Endothelial cell of umbilical vein (primary cell): Measurements from ENCODE around the gene CBL. TPM values are rescaled to one million over a fixed set of nuclear protein-coding genes. Genes with fewer than 3 reads are reported as not detected.

Experiments used
- BruUV-seq: library from RNA; stranded (reverse); fragments of 400-500 nt; replicated peaks from 2 replicates; lab custom pipeline; 2021; lab: Mats Ljungman, UMichigan
- CTCF ChIA-PET: fragments of 300-600, 350-600 bp; sonication (Branson Sonifier 250); formaldehyde crosslinking; loops from one replicate; lab custom pipeline; 2021; ENCODE audit warnings: antibody characterized with exemption, inconsistent platforms; lab: Charles Lee
- POLR2A ChIA-PET: fragments of 300-600, 350-600 bp; sonication (Branson Sonifier 250); formaldehyde crosslinking; loops from one replicate; lab custom pipeline; 2021; ENCODE audit warnings: antibody characterized with exemption, inconsistent platforms; lab: Charles Lee
- DNase-seq: peaks from one replicate; pipeline ENCODE4 v3.0.0-alpha.2; 2011; ENCODE audit warnings: low read depth, low spot score
- FAIRE-seq: peaks from 2 replicates; lab custom pipeline; 2011; peaks lifted over from hg19 to GRCh38; lab: Jason Lieb, UNC
- H2AFZ ChIP-seq: 2 replicates; pipeline ENCODE4 v1.6.0; 2012; ENCODE audit warnings: low read depth, low read length, control low read depth, inconsistent platforms
- H3K27ac ChIP-seq: 2 replicates; pipeline ENCODE4 v1.5.1; 2011; ENCODE audit warnings: low read depth, mild to moderate bottlenecking, control low read depth, low read length, moderate library complexity; ENCODE audit not compliant: insufficient read depth
- H3K27me3 ChIP-seq, 2 experiments: 2 replicates each; pipeline versions ENCODE4 v1.6.0 to v1.6.1; 2011; ENCODE audit warnings: low read length in 2 of 2, mixed read lengths in 1 of 2; ENCODE audit not compliant: control insufficient read depth in 2 of 2, insufficient read depth in 2 of 2
- H3K36me3 ChIP-seq, 2 experiments: 2 replicates in 1 of 2; 3 replicates in 1 of 2; pipeline ENCODE4 v1.5.1; 2011; ENCODE audit warnings: low read length in 2 of 2, mild to moderate bottlenecking in 1 of 2, moderate library complexity in 1 of 2; ENCODE audit not compliant: control insufficient read depth in 2 of 2, insufficient read depth in 2 of 2; ENCODE audit errors: extremely low read depth in 1 of 2
- H3K4me1 ChIP-seq: 3 replicates; pipeline ENCODE4 v1.5.1; 2011; ENCODE audit warnings: mild to moderate bottlenecking, low read length; ENCODE audit not compliant: control insufficient read depth, insufficient read depth; ENCODE audit errors: extremely low read depth
- H3K4me2 ChIP-seq: 2 replicates; pipeline ENCODE4 v1.6.1; 2011; ENCODE audit warnings: low read length, control low read depth, mixed read lengths; ENCODE audit not compliant: insufficient read depth
- H3K4me3 ChIP-seq, 3 experiments: fragments of 200-600 bp in 1 of 3; sonication (generic), shearing (Covaris generic) in 1 of 3; replicated peaks in 1 of 3; 2 replicates each; pipeline ENCODE4 v1.5.1; 2011 to 2016; ENCODE audit warnings: control low read depth in 3 of 3, low read length in 3 of 3, mild to moderate bottlenecking in 2 of 3, inconsistent platforms in 1 of 3, low read depth in 1 of 3, moderate library complexity in 1 of 3; ENCODE audit not compliant: insufficient read depth in 1 of 3
- H3K79me2 ChIP-seq: 2 replicates; pipeline ENCODE4 v1.6.0; 2012; ENCODE audit warnings: low read length, inconsistent platforms; ENCODE audit not compliant: control insufficient read depth, insufficient read depth
- H3K9ac ChIP-seq: replicated peaks from 2 replicates; pipeline ENCODE3; 2011; ENCODE audit warnings: low read length, control low read depth; ENCODE audit not compliant: insufficient read depth; ENCODE audit errors: extremely low read depth
- H3K9me1 ChIP-seq: replicated peaks from 3 replicates; pipeline ENCODE4 v1.6.0; 2011; ENCODE audit warnings: mild to moderate bottlenecking, low read length; ENCODE audit not compliant: control insufficient read depth, insufficient read depth; ENCODE audit errors: extremely low read depth
- H3K9me3 ChIP-seq: replicated peaks from 2 replicates; pipeline ENCODE4 v1.5.1; 2012; ENCODE audit warnings: low read length, inconsistent platforms; ENCODE audit not compliant: control insufficient read depth, insufficient read depth
- H4K20me1 ChIP-seq: replicated peaks from 2 replicates; pipeline ENCODE3; 2011; ENCODE audit warnings: mild to moderate bottlenecking, low read length; ENCODE audit not compliant: control insufficient read depth, insufficient read depth; ENCODE audit errors: extremely low read depth
- CTCF ChIP-seq, 2 donors: IDR thresholded peaks; 1 replicate in 1 of 2; 2 replicates in 1 of 2; pipeline ENCODE4 v1.5.1; 2011; ENCODE audit warnings: low read length in 2 of 2, mild to moderate bottlenecking in 2 of 2, moderate library complexity in 2 of 2, control low read depth in 1 of 2, inconsistent platforms in 1 of 2, low read depth in 1 of 2; ENCODE audit not compliant: insufficient read depth in 1 of 2; ENCODE audit errors: extremely low read depth in 1 of 2
- EZH2 ChIP-seq: IDR thresholded peaks from 2 replicates; pipeline ENCODE4 v1.6.1; 2012; ENCODE audit warnings: borderline replicate concordance, low read depth, mild to moderate bottlenecking, moderate library complexity, low read length, inconsistent platforms; ENCODE audit not compliant: severe bottlenecking
- FOS ChIP-seq: IDR thresholded peaks from 2 replicates; pipeline ENCODE4 v1.6.1; 2011; ENCODE audit warnings: mild to moderate bottlenecking, low read length, moderate library complexity, borderline replicate concordance; ENCODE audit not compliant: insufficient read depth
- GATA2 ChIP-seq: IDR thresholded peaks from 2 replicates; pipeline ENCODE4 v1.7.0; 2011; ENCODE audit warnings: low read depth, mild to moderate bottlenecking, moderate library complexity, mixed read lengths, low read length; ENCODE audit not compliant: insufficient read length, insufficient read depth
- JUN ChIP-seq: IDR thresholded peaks from 2 replicates; pipeline ENCODE4 v1.6.1; 2011; ENCODE audit warnings: borderline replicate concordance, low read depth; ENCODE audit not compliant: insufficient read length, insufficient read depth
- MYC ChIP-seq: IDR thresholded peaks from one replicate; pipeline ENCODE4 v1.6.1; 2011; ENCODE audit warnings: mild to moderate bottlenecking, low read depth, low read length
- POLR2A ChIP-seq: IDR thresholded peaks from 2 replicates; pipeline ENCODE4 v1.6.1; 2012; ENCODE audit warnings: low read depth, mild to moderate bottlenecking, control low read depth, low read length
- POLR2AphosphoS5 ChIP-seq: IDR thresholded peaks from 2 replicates; pipeline ENCODE4 v1.6.1; 2012; ENCODE audit warnings: low read depth, mild to moderate bottlenecking, control low read depth, low read length, moderate library complexity; ENCODE audit not compliant: insufficient read depth
- dilution Hi-C: fragments of 300-500 bp; cut with MboI; formaldehyde crosslinking; loops from one replicate; pipeline ENCODE4 v1.15.0; 2019; ENCODE audit warnings: low sequenced_read_pairs; ENCODE audit not compliant: extremely low pct_ligation_motif_present
- intact Hi-C: fragments of 100-400 bp; cut with micrococcal nuclease; formaldehyde crosslinking; loops from one replicate; pipeline ENCODE4 v1.10.0; 2022
- polyA plus RNA-seq, 4 experiments: library from polyadenylated mRNA; depleted of rRNA in 3 of 4; stranded (reverse) in 3 of 4; unstranded in 1 of 4; fragments of >200 nt; gene quantifications; 2 replicates each; pipeline versions ENCODE4 v1.2.1 to v1.2.3, GENCODE V29; 2011 to 2012; ENCODE audit warnings: missing spikeins in 1 of 4
- total RNA-seq: library from RNA; stranded (reverse); gene quantifications from 2 replicates; pipeline ENCODE4 v1.2.3, GENCODE V29; 2021
- TF ChIP-seq, protein P1 (sequence below): IDR thresholded peaks from 2 replicates; pipeline ENCODE4 v1.6.1; 2011; ENCODE audit not compliant: insufficient read depth, insufficient read length

Gene CBL
- total and polyA plus RNA-seq, 2 donors (not counting 3 experiments of a cell fraction or from before 2014, with no cell fraction given): 15.5 to 41.5 TPM

GRCh38 chr11:119237515-119237914 is 31.4 kb downstream of the CBL start:
- Histone ChIP-seq H3K9me1 (no peaks in the 10 kb centered on the region), H3K9ac (no peak overlapping the region), H3K4me2 (no peak overlapping the region), H3K27me3 (no peaks in the 10 kb centered on the region), H2AFZ (no peak overlapping the region), H3K4me1 (no peaks in the 10 kb centered on the region), H3K36me3 (peaks cover 1 to 8% of the 10 kb centered on the region in 2 experiments), H3K9me3 (no peaks in the 10 kb centered on the region), H3K27ac (no peak overlapping the region), H3K4me3 (no peak overlapping the region), H3K79me2 (peaks cover 37% of the 10 kb centered on the region), H4K20me1 (peaks cover 2% of the 10 kb centered on the region)
- DNase-seq: no peak
- ChIA-PET POLR2A (no interaction called here), CTCF (interaction anchor here (1.2 kb wide), 1 partner anchor 101 kb away, joined by 3 read pairs; no protein-coding TSS in a partner anchor)
- TF ChIP-seq FOS: no peak
- TF ChIP-seq, protein P1, sequence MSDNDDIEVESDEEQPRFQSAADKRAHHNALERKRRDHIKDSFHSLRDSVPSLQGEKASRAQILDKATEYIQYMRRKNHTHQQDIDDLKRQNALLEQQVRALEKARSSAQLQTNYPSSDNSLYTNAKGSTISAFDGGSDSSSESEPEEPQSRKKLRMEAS: no peak
- no peak for TF ChIP-seq CTCF (IDR thresholded peaks at IDR 0.05; ENCODE audit: extremely low read depth in 1 of 2, insufficient read depth in 1 of 2, low read depth in 1 of 2, low read length in 2 of 2)
- no peak for TF ChIP-seq GATA2
- TF ChIP-seq POLR2AphosphoS5: no peak
- no peak for TF ChIP-seq POLR2A
- TF ChIP-seq JUN: no peak
- no peak for TF ChIP-seq MYC
- no peak for TF ChIP-seq EZH2
- intact Hi-C loops (no loop called here), dilution Hi-C loops (no loop called here)
- no peak for FAIRE-seq
- BruUV-seq: no TSS peak
